OCI-LY3 (cell line): ENCODE results near the gene CCDC66.

Source experiments
- H2AFZ ChIP-seq: fragments of 200-600, 300-600 bp; shearing (Covaris generic); 2 replicates; pipeline ENCODE4 v1.6.0; 2014; ENCODE audit warnings: antibody characterized with exemption, low read depth, low read length
- H3K27ac ChIP-seq: fragments of 200-600, 300-600 bp; sonication (generic); 2 replicates; pipeline ENCODE4 v1.5.1; 2014; ENCODE audit warnings: mild to moderate bottlenecking, low read length, moderate library complexity, mixed read lengths
- H3K27me3 ChIP-seq: fragments of 200-600, 300-600 bp; sonication (generic); 2 replicates; pipeline ENCODE4 v1.6.1; 2014; ENCODE audit warnings: low read depth, low read length, mixed read lengths
- H3K36me3 ChIP-seq: fragments of 200-600, 300-600 bp; sonication (generic); replicated peaks from 2 replicates; pipeline ENCODE3; 2014; ENCODE audit warnings: low read depth, low read length, mixed read lengths
- H3K4me1 ChIP-seq: fragments of 300-600, 200-600 bp; sonication (generic); 2 replicates; pipeline ENCODE4 v1.6.1; 2014; ENCODE audit warnings: low read length, mixed read lengths
- H3K4me2 ChIP-seq: fragments of 200-600, 300-600 bp; sonication (generic); 2 replicates; pipeline ENCODE4 v1.6.1; 2014; ENCODE audit warnings: low read length, mixed read lengths
- H3K4me3 ChIP-seq: fragments of 300-600, 200-600 bp; sonication (generic); 2 replicates; pipeline ENCODE4 v1.5.1; 2014; ENCODE audit warnings: antibody characterized with exemption, mild to moderate bottlenecking, low read length, moderate library complexity
- H3K79me2 ChIP-seq: fragments of 300-600, 200-600 bp; shearing (Covaris generic); 2 replicates; pipeline ENCODE4 v1.6.1; 2014; ENCODE audit warnings: mild to moderate bottlenecking, low read length, mixed read lengths
- H3K9ac ChIP-seq: fragments of 300-600, 200-600 bp; shearing (Covaris generic); 2 replicates; pipeline ENCODE4 v1.6.0; 2014; ENCODE audit warnings: mild to moderate bottlenecking, low read length, moderate library complexity
- H3K9me3 ChIP-seq: fragments of 200-600, 300-600 bp; shearing (Covaris generic); 2 replicates; pipeline ENCODE4 v1.6.1; 2014; ENCODE audit warnings: low read length, mixed read lengths; ENCODE audit not compliant: insufficient read depth
- H4K20me1 ChIP-seq: fragments of 200-600, 300-600 bp; sonication (generic); 2 replicates; pipeline ENCODE4 v1.6.1; 2016; ENCODE audit warnings: low read length, mixed read lengths; ENCODE audit not compliant: insufficient read depth
- EZH2phosphoT487 ChIP-seq: fragments of 200-600 bp; shearing (Covaris generic); IDR thresholded peaks from 2 replicates; pipeline ENCODE4 v1.6.1; 2018; ENCODE audit warnings: antibody characterized with exemption, mixed run types, low read depth
- TF ChIP-seq, protein P1 (sequence below): fragments of 200-600, 300-600 bp; sonication (generic); IDR thresholded peaks from 2 replicates; pipeline ENCODE4 v1.5.1; 2014; ENCODE audit warnings: antibody characterized with exemption, low read length, low read depth

Gene CCDC66

DNA sequence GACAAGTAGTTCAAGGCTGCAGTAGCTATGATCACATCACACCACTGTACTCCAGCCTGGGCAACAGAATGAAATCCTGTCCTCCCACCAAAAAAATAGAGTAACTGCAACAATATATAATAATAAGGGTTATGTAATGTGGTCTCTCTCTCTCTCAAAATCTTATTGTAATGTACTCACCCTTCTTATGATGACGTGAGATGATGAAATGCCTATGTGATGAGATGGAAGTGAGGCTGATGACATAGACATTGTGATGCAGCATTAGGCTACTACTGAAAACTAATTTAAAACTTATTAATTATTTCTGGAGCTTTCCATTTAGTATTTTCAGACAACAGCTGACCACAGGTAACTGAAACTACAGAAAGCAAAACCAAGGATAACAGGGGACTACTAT lies 98.7 kb downstream of the CCDC66 start:
- H3K9me3 ChIP-seq: no peaks in the 10 kb centered on the region
- peaks cover 65% of the 10 kb centered on the region for H3K36me3 ChIP-seq
- peaks cover 26% of the 10 kb centered on the region for H3K79me2 ChIP-seq
- no peaks in the 10 kb centered on the region for H3K4me1 ChIP-seq
- H2AFZ ChIP-seq: no peak overlapping the region
- H3K27me3 ChIP-seq: no peaks in the 10 kb centered on the region
- peaks cover 11% of the 10 kb centered on the region for H4K20me1 ChIP-seq
- TF ChIP-seq EZH2phosphoT487: no peak
- TF ChIP-seq, protein P1, sequence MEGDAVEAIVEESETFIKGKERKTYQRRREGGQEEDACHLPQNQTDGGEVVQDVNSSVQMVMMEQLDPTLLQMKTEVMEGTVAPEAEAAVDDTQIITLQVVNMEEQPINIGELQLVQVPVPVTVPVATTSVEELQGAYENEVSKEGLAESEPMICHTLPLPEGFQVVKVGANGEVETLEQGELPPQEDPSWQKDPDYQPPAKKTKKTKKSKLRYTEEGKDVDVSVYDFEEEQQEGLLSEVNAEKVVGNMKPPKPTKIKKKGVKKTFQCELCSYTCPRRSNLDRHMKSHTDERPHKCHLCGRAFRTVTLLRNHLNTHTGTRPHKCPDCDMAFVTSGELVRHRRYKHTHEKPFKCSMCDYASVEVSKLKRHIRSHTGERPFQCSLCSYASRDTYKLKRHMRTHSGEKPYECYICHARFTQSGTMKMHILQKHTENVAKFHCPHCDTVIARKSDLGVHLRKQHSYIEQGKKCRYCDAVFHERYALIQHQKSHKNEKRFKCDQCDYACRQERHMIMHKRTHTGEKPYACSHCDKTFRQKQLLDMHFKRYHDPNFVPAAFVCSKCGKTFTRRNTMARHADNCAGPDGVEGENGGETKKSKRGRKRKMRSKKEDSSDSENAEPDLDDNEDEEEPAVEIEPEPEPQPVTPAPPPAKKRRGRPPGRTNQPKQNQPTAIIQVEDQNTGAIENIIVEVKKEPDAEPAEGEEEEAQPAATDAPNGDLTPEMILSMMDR: no peak
- H3K27ac ChIP-seq: no peak overlapping the region
- no peak overlapping the region for H3K9ac ChIP-seq
- H3K4me3 ChIP-seq: no peak overlapping the region
- no peak overlapping the region for H3K4me2 ChIP-seq

DNA sequence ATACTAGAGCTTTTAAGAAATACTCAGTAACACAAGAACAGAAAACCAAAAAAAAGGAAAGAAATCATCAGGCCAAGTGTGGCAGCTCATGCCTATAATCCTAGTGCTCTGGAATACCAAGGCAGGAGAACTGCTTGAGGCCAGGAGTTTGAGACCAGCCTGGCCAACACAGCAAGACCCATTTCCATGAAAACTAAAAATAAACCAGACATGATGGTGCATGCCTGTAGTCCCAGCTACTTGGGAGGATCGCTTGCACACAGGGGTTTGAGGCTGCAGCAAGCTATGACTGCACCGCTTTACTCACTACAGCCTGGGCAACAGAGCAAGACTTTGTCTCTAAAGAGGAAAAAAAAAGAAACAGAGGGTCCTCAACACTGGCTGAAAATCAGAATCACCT lies 107.8 kb downstream of the CCDC66 start:
- H3K79me2 ChIP-seq: no peaks in the 10 kb centered on the region

DNA sequence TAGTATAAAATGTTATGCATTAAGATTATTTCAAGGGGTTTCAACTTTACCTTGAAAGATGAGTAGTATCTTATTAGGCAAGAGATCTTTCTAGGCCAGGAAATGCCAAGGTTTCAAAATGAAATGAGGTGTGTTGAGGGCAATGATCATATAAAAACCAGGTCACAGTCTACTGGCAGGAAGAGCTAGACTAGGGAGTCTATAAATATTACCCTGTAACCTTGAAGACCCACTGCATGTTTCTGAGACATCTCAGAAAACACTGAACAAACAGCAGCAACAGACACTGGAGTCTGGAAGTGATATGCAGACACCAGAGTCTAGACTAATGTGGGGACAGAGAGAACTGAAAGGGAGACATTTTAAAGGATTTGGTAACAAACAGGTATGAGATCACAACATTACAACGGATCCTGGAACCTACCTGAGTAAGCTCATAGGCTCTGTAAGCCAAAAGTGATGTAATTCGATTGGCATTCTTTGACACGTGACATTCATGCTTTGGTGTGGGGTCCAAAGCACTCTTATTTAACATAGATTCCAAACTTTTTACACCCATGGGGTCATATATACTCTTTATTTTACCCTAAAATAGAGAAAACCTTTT lies 111.1 kb downstream of the CCDC66 start:
- Histone ChIP-seq H3K27me3 (no peaks in the 10 kb centered on the region), H2AFZ (no peak overlapping the region), H3K4me2 (no peak overlapping the region), H3K9me3 (no peaks in the 10 kb centered on the region), H3K79me2 (no peaks in the 10 kb centered on the region), H3K4me1 (no peaks in the 10 kb centered on the region), H3K36me3 (peaks cover 68% of the 10 kb centered on the region), H3K27ac (no peak overlapping the region), H4K20me1 (no peaks in the 10 kb centered on the region), H3K9ac (no peak overlapping the region), H3K4me3 (no peak overlapping the region)
- TF ChIP-seq, protein P1: no peak
- TF ChIP-seq EZH2phosphoT487: no peak

More for the DNA sequence above, 107.8 kb downstream of the CCDC66 start:
- H3K4me3 ChIP-seq: no peak overlapping the region
- no peak overlapping the region for H3K27ac ChIP-seq
- H3K27me3 ChIP-seq: no peaks in the 10 kb centered on the region
- H2AFZ ChIP-seq: no peak overlapping the region
- H3K4me2 ChIP-seq: no peak overlapping the region
- H4K20me1 ChIP-seq: no peaks in the 10 kb centered on the region
- H3K9ac ChIP-seq: no peak overlapping the region
- H3K36me3 ChIP-seq: peaks cover 51% of the 10 kb centered on the region
- no peaks in the 10 kb centered on the region for H3K9me3 ChIP-seq
- H3K4me1 ChIP-seq: no peaks in the 10 kb centered on the region
- TF ChIP-seq, protein P1: no peak
- TF ChIP-seq EZH2phosphoT487: no peak
